GM21529 (cell line): ENCODE data around the gene PNLIPRP3.
"Not testable (repeated sequence)": the region's sequence is repeated elsewhere in the genome, so short reads cannot be mapped to it uniquely, and the experiment has no call there.

Experiments used
- ATAC-seq: cut with Tn5 transposase; IDR thresholded peaks from one replicate; pipeline ENCODE4 v1.9.1; 2021; ENCODE audit not compliant: unreplicated experiment

The PNLIPRP3 gene

GRCh38 chr10:116427671-116428070 lies at the start of gene PNLIPRP3:
PNLIPRP3 (plus strand) TSS chr10:116427847; CDS start chr10:116428013, 166 bp downstream.
- no peak for ATAC-seq

DNA sequence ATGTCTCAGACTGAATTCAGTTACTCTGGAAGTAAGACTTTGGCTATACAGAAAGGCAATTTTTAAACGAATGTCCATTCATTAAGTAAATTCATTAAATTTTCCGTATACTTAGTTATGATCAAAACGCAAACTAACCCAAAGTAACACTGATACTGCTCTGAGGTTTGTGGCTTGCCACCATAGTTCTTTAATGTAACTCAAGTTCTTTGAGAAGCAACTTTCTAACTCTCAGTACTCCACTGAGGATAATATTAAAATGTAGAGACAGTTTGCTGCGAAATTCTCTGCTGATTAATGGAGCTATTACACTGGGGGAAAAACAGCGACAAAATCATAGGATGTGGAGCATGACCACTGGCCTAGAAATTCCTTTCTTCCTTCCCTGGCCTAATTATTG lies 45.4 kb upstream of the PNLIPRP3 start:
- no peak for ATAC-seq

GRCh38 chr10:116385311-116385710 lies 42.3 kb upstream of the PNLIPRP3 start:
- no peak for ATAC-seq

DNA sequence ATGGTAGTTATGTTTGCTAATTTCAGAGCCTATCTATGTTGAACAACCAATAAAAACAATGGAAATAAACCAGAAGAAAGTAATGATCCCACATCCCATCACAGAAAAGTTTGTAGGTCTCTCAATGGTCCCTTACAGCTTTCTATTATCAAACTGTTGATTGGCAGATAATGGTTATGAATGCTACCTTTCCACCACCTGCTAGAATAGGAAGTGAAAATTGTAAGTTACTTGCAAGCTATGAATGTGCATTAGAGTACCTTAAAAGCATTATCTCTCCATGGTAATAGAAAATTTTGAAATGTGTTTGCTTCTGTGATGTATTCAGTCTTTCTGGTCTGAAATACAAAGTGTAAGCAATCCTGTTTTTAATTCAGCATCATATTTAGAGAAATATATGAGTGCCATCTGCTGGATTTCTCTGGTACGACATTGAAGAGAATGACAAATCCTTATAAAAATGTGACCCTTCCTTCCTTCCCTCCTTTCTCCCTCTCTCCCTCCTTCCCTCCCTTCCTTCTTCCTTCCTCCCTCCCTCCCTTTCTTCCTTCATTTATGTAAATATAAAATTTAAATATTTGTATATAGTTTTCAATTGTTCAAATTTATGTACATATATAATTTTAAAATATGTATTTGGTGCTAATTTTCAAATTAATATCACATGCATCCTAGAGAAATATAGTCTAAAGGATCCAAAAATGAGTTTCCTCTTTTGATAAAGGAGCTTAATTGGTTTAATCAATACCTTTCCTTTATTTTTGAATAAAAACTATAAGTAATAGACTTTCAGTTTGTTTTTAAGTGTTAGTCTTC lies 41.4 kb upstream of the PNLIPRP3 start:
- peak; percentile 57 for ATAC-seq

- not testable (repeated sequence) for ATAC-seq
Observed at GRCh38 chr10:116393246-116393831, 34.3 kb upstream of the PNLIPRP3 start.

DNA sequence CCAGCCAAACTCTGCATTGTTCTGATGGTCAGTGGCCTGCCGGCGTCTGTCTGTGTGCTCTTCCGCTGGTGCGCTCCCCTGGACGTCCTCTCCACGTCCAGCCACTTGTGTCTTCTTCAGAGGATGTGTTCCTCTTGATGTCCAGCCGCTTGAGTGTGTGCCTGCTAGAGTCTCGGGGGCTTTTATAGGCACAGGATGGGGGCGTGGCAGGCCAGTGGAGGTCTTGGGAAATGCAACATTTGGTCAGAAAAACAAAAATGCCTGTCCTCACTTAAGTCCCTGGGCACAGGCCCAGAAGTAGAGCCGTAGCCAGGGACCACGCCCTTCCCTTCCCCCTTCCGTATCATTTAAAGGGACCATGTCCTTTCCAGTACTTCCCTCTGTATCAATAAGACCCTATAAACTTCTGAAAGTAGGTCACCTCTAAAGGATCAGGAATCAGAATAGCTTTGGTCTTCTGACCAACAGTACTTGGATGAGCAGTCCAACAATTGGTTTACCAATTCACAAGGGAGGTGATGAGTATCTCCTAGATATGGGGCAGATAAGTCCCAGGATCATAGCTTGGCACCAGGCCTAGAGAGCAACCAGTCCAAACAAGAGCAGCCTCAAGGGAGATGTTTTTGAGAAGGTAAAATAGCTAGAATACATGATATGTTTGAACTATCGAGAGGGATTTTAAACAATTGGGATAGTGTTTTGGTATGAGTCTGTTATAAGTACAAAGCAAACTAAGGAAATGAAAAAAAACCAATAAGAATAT lies 32.2 kb upstream of the PNLIPRP3 start:
- no peak for ATAC-seq

- ATAC-seq = no peak
Observed at GRCh38 chr10:116398224-116398623, 29.4 kb upstream of the PNLIPRP3 start.

GRCh38 chr10:116402858-116403257 lies 24.8 kb upstream of the PNLIPRP3 start:
- no peak for ATAC-seq

- no peak for ATAC-seq
Observed at GRCh38 chr10:116403740-116404250, 23.9 kb upstream of the PNLIPRP3 start.

DNA sequence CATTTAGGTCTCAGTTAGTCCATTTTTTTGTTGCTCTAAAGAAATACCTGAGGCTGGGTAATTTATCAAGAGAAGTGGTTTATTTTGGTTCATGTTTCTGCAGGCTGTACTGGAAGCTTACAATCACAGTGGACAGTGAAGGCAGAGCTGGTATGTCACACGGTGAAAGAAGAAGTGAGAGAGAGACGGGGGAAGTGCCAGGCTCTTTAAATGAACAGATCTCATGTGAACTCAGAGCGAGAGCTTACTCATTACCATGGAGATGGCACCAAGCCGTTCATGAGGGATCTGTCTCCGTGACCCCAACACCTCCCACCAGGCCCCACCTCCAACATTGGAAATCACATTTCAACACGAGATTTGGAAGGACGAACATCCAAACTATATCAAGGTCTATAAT lies 18.9 kb upstream of the PNLIPRP3 start:
- peak; percentile 86 for ATAC-seq

- ATAC-seq = no peak
Observed at GRCh38 chr10:116410351-116410750, 17.3 kb upstream of the PNLIPRP3 start.

- ATAC-seq = no peak
Observed at GRCh38 chr10:116417821-116418220, 9.8 kb upstream of the PNLIPRP3 start.

- ATAC-seq = no peak
Observed at GRCh38 chr10:116418389-116418788, 9.3 kb upstream of the PNLIPRP3 start.

- ATAC-seq = no peak
Observed at GRCh38 chr10:116421815-116422214, 5.8 kb upstream of the PNLIPRP3 start.

- ATAC-seq = no peak
Observed at GRCh38 chr10:116429288-116429977, 1.8 kb downstream of the PNLIPRP3 start.

DNA sequence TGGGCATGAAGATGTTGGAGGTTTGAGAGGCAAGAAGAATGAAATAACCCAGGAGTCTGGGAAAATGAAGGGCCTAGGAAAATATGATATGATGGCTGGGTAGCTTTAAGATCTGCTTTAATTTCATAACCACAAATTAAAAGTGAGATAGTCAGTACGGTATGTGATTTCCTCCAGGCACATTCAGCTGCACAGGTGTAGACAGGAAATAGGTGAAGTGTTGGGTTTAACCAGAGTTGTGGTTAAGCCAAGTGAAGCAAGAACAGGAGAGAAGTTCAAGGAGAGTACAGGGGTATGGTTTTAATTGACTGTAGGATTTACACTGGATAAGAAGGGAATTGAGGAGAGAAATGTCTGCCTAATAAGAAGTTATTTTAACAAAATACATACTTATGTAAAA lies 2.6 kb downstream of the PNLIPRP3 start:
- no peak for ATAC-seq

DNA sequence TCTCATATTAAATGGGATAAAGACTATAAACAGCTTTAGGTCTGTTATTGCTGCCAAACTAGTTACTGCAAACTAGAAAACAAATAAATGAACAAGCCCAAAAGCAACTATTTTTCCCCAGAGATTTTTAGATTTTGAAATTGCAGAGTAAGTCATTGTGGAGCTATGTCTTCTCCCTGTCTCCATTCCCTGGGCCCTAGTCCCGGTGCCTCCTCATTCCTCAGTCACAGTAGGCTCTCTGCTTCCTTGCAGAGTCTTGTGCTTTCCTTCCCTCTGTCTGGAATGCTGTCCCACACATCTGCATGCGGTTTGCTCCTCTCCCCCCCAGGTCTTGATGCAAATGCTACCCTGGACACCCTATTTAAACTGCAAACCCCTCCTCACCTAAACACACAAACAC lies 4.0 kb downstream of the PNLIPRP3 start:
- ATAC-seq = no peak

GRCh38 chr10:116437076-116437692 lies 9.5 kb downstream of the PNLIPRP3 start:
- ATAC-seq = no peak

GRCh38 chr10:116440330-116441030 lies 12.8 kb downstream of the PNLIPRP3 start:
- ATAC-seq = no peak
